ENCODE data around the gene ARSJ. TPM values are rescaled to one million over a fixed set of nuclear protein-coding genes. Genes with fewer than 3 reads are reported as not detected.

ARSJ gene
- total RNA-seq, 1 donor from 2014 or later, result 8.4 TPM

GRCh38 chr4:113976741-113977525 lies 2.5 kb downstream of the ARSJ start:
- peak overlapping the region; percentile 64 for H3K4me3 ChIP-seq
- intact Hi-C loops (cut with DNase I), result no loop called here
- peak overlapping the region; percentile 42 for H3K27ac ChIP-seq

GRCh38 chr4:113975578-113975977 lies 3.9 kb downstream of the ARSJ start:
- Histone ChIP-seq H3K36me3 (no peaks in the 10 kb centered on the region), H3K9me3 (no peaks in the 10 kb centered on the region), H3K4me3 (peak overlapping the region; percentile 64), H3K4me1 (no peaks in the 10 kb centered on the region), H3K27me3 (ENCODE audit: low read depth) (no peaks in the 10 kb centered on the region), H3K27ac (no peak overlapping the region)
- no peak for TF ChIP-seq CTCF (IDR thresholded peaks at IDR 0.05)
- no peak for ATAC-seq
- intact Hi-C loops (cut with DNase I), result no loop called here
- no peak for DNase-seq

More at GRCh38 chr4:113976741-113977525, 2.5 kb downstream of the ARSJ start:
- TF ChIP-seq CTCF (IDR thresholded peaks at IDR 0.05), result no peak
- no peaks in the 10 kb centered on the region for H3K9me3 ChIP-seq
- no peaks in the 10 kb centered on the region for H3K27me3 ChIP-seq (ENCODE audit: low read depth)
- no peaks in the 10 kb centered on the region for H3K4me1 ChIP-seq
- no peaks in the 10 kb centered on the region for H3K36me3 ChIP-seq
- DNase-seq (no peak), ATAC-seq (no peak)

- no peak for TF ChIP-seq CTCF (IDR thresholded peaks at IDR 0.05)
- Histone ChIP-seq H3K4me1 (no peaks in the 10 kb centered on the region), H3K9me3 (no peaks in the 10 kb centered on the region), H3K27me3 (ENCODE audit: low read depth) (no peaks in the 10 kb centered on the region), H3K4me3 (no peak overlapping the region), H3K36me3 (no peaks in the 10 kb centered on the region), H3K27ac (no peak overlapping the region)
- ATAC-seq (no peak), DNase-seq (no peak)
- intact Hi-C loops (cut with DNase I), result no loop called here
Observed at GRCh38 chr4:113974467-113974866, 5.0 kb downstream of the ARSJ start.

- ATAC-seq, result no peak
- no peaks in the 10 kb centered on the region for H3K36me3 ChIP-seq
- no peak for DNase-seq
- intact Hi-C loops (cut with DNase I), result no loop called here
- no peaks in the 10 kb centered on the region for H3K27me3 ChIP-seq (ENCODE audit: low read depth)
- no peaks in the 10 kb centered on the region for H3K4me1 ChIP-seq
- no peak overlapping the region for H3K4me3 ChIP-seq
- H3K27ac ChIP-seq, result no peak overlapping the region
- no peak for TF ChIP-seq CTCF (IDR thresholded peaks at IDR 0.05)
- no peaks in the 10 kb centered on the region for H3K9me3 ChIP-seq
Observed at GRCh38 chr4:113973345-113973744, 6.1 kb downstream of the ARSJ start.

- H3K9me3 ChIP-seq, result no peaks in the 10 kb centered on the region
- no peak for TF ChIP-seq CTCF (IDR thresholded peaks at IDR 0.05)
- no peaks in the 10 kb centered on the region for H3K36me3 ChIP-seq
- DNase-seq (no peak), ATAC-seq (no peak)
- H3K4me1 ChIP-seq, result no peaks in the 10 kb centered on the region
- H3K27ac ChIP-seq, result no peak overlapping the region
- intact Hi-C loops (cut with DNase I), result no loop called here
- H3K27me3 ChIP-seq (ENCODE audit: low read depth), result no peaks in the 10 kb centered on the region
- no peak overlapping the region for H3K4me3 ChIP-seq
Observed at GRCh38 chr4:113972781-113973180, 6.7 kb downstream of the ARSJ start.

Measured in lower lobe of right lung (tissue), 2 donors.